ENCODE results near the gene PLEKHH3. TPM values are rescaled to one million over a fixed set of nuclear protein-coding genes. Genes with fewer than 3 reads are reported as not detected.

Gene PLEKHH3
- total RNA-seq, 1 experiment from 2014 or later = 66.3 TPM

- no peak for TF ChIP-seq CTCF (IDR thresholded peaks at IDR 0.05 in 2 of 3, conservative IDR thresholded peaks at IDR 0.05 in 1 of 3; ENCODE audit: borderline replicate concordance in 1 of 3, insufficient read depth in 1 of 3, low read depth in 2 of 3, low read length in 2 of 3)
Observed at GRCh38 chr17:42709561-42709960, 32.8 kb upstream of the PLEKHH3 start (continued).

DNA sequence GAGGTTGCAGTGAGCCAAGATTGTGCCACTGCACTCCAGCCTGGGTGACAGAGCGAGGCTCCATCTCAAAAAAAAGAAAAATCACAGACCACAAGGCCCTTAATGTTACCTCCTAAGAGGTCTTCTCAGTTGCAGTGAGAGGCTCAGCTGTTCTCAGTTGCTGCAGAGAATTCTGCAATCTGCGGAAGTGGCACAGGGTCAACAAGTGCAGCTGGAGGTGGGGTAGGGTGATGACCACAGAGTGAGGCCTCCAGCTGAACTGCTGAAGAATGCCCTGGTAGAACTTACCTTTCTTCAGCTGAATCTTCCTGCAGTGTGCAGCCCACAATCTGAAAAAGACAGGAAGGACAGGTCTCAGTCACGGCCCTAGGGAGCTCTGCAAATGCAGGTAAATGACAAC, 31.8 kb upstream of the PLEKHH3 start:
- no peak for ATAC-seq
- H4K20me1 ChIP-seq (ENCODE audit: insufficient read depth) = no peaks in the 10 kb centered on the region
- no peak overlapping the region for H3K4me2 ChIP-seq (ENCODE audit: low read length)
- no TSS peak for BruUV-seq (replicated peaks)
- POLR2A ChIA-PET = no interaction called here
- no peaks in the 10 kb centered on the region for H3K27me3 ChIP-seq (ENCODE audit: insufficient read depth, low read length)
- no peak for DNase-seq (ENCODE audit: low read depth, low spot score)
- no peak overlapping the region for H3K27ac ChIP-seq (ENCODE audit: low read depth, low read length)
- H3K4me3 ChIP-seq (replicated peaks in 1 of 2; ENCODE audit: low read depth in 1 of 2, low read length in 2 of 2) = no peak overlapping the region
- H3K36me3 ChIP-seq (ENCODE audit: control insufficient read depth in 1 of 2, insufficient read depth in 2 of 2, low read length in 2 of 2) = peaks cover 33 to 57% of the 10 kb centered on the region in 2 experiments
- no peak overlapping the region for H2AFZ ChIP-seq (ENCODE audit: low read depth, low read length, poor library complexity, severe bottlenecking)
- no peak overlapping the region for H3K9ac ChIP-seq (ENCODE audit: low read length)
- H3K9me2 ChIP-seq (ENCODE audit: insufficient read depth) = no peaks in the 10 kb centered on the region
- intact Hi-C loops (cut with micrococcal nuclease) = no loop called here
- H3K9me3 ChIP-seq (ENCODE audit: control insufficient read depth in 1 of 2, insufficient read depth in 1 of 2, low read depth in 1 of 2, low read length in 2 of 2) = no peaks in the 10 kb centered on the region
- H3K79me2 ChIP-seq (ENCODE audit: insufficient read depth, low read length) = no peaks in the 10 kb centered on the region
- TF ChIP-seq FOSL1 (IDR thresholded peaks at IDR 0.05; ENCODE audit: low read depth) (no peak), SIN3A (IDR thresholded peaks at IDR 0.05; ENCODE audit: low read depth) (no peak), TCF7L2 (IDR thresholded peaks at IDR 0.05; ENCODE audit: borderline replicate concordance, extremely low read depth, insufficient read depth, insufficient read length) (no peak), YY1 (IDR thresholded peaks at IDR 0.05; ENCODE audit: extremely low read depth, insufficient replicate concordance, low read depth, low read length) (no peak), JUND (IDR thresholded peaks at IDR 0.05) (no peak), ZFX (IDR thresholded peaks at IDR 0.05) (no peak), RAD21 (IDR thresholded peaks at IDR 0.05; ENCODE audit: low read depth) (no peak), CTCF (IDR thresholded peaks at IDR 0.05 in 2 of 3, conservative IDR thresholded peaks at IDR 0.05 in 1 of 3; ENCODE audit: borderline replicate concordance in 1 of 3, insufficient read depth in 1 of 3, low read depth in 2 of 3, low read length in 2 of 3) (no peak), POLR2AphosphoS5 (IDR thresholded peaks at IDR 0.05; ENCODE audit: low read depth, low read length) (no peak), EZH2phosphoT487 (IDR thresholded peaks at IDR 0.05; ENCODE audit: borderline replicate concordance) (no peak), CBX3 (IDR thresholded peaks at IDR 0.05; ENCODE audit: low read depth) (no peak), SRF (IDR thresholded peaks at IDR 0.05; ENCODE audit: low read depth) (no peak), POLR2A (IDR thresholded peaks at IDR 0.05; ENCODE audit: borderline replicate concordance, extremely low read depth, insufficient read depth, insufficient read length) (no peak)
- TF ChIP-seq, protein P1, sequence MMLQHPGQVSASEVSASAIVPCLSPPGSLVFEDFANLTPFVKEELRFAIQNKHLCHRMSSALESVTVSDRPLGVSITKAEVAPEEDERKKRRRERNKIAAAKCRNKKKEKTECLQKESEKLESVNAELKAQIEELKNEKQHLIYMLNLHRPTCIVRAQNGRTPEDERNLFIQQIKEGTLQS (IDR thresholded peaks at IDR 0.05) = no peak
- TF ChIP-seq, protein P2, sequence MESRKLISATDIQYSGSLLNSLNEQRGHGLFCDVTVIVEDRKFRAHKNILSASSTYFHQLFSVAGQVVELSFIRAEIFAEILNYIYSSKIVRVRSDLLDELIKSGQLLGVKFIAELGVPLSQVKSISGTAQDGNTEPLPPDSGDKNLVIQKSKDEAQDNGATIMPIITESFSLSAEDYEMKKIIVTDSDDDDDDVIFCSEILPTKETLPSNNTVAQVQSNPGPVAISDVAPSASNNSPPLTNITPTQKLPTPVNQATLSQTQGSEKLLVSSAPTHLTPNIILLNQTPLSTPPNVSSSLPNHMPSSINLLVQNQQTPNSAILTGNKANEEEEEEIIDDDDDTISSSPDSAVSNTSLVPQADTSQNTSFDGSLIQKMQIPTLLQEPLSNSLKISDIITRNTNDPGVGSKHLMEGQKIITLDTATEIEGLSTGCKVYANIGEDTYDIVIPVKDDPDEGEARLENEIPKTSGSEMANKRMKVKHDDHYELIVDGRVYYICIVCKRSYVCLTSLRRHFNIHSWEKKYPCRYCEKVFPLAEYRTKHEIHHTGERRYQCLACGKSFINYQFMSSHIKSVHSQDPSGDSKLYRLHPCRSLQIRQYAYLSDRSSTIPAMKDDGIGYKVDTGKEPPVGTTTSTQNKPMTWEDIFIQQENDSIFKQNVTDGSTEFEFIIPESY (IDR thresholded peaks at IDR 0.05; ENCODE audit: extremely low read depth, insufficient replicate concordance, low read length) = no peak
- TF ChIP-seq, protein P3, sequence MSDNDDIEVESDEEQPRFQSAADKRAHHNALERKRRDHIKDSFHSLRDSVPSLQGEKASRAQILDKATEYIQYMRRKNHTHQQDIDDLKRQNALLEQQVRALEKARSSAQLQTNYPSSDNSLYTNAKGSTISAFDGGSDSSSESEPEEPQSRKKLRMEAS (IDR thresholded peaks at IDR 0.05) = no peak
- H3K4me1 ChIP-seq (ENCODE audit: control insufficient read depth in 1 of 2, insufficient read depth in 2 of 2, low read length in 2 of 2) = no peaks in the 10 kb centered on the region
- CTCF ChIA-PET = interaction anchor here (0.8 to 1.3 kb wide), 2 partner anchors 28 to 130 kb away, joined by 3 read pairs; no protein-coding TSS in a partner anchor
- RAD21 ChIA-PET (ENCODE audit: low non-redundant PET in 1 of 2, low total read pairs in 2 of 2, uncharacterized antibody in 2 of 2, unreplicated experiment in 2 of 2) = no interaction called here

Measured in HCT116 (cell line).